AG04449 (cell line): ENCODE results near the gene AHRR.

ENCODE experiments used
- CTCF ChIA-PET: fragments of 350-600 bp; formaldehyde crosslinking; extraction: SDS; loops from one replicate; lab custom pipeline; 2021; ENCODE audit warnings: antibody characterized with exemption; lab: Yijun Ruan, JAX
- POLR2A ChIA-PET: fragments of 400-600, 350-600 bp; formaldehyde crosslinking; extraction: SDS; loops from one replicate; lab custom pipeline; 2020; ENCODE audit warnings: antibody characterized with exemption, inconsistent platforms; lab: Yijun Ruan, JAX
- DNase-seq: peaks from one replicate; pipeline ENCODE4 v3.0.0-alpha.2; 2010; ENCODE audit warnings: low read depth, low spot score
- H3K4me3 ChIP-seq: 2 replicates; pipeline ENCODE4 v1.5.1; 2011; ENCODE audit warnings: low read depth, mild to moderate bottlenecking, control low read depth, low read length
- CTCF ChIP-seq: IDR thresholded peaks from one replicate; pipeline ENCODE4 v1.5.1; 2011; ENCODE audit warnings: mild to moderate bottlenecking, moderate library complexity, low read length, control low read depth, inconsistent platforms; ENCODE audit not compliant: insufficient read depth; ENCODE audit errors: missing control alignments

AHRR gene

DNA sequence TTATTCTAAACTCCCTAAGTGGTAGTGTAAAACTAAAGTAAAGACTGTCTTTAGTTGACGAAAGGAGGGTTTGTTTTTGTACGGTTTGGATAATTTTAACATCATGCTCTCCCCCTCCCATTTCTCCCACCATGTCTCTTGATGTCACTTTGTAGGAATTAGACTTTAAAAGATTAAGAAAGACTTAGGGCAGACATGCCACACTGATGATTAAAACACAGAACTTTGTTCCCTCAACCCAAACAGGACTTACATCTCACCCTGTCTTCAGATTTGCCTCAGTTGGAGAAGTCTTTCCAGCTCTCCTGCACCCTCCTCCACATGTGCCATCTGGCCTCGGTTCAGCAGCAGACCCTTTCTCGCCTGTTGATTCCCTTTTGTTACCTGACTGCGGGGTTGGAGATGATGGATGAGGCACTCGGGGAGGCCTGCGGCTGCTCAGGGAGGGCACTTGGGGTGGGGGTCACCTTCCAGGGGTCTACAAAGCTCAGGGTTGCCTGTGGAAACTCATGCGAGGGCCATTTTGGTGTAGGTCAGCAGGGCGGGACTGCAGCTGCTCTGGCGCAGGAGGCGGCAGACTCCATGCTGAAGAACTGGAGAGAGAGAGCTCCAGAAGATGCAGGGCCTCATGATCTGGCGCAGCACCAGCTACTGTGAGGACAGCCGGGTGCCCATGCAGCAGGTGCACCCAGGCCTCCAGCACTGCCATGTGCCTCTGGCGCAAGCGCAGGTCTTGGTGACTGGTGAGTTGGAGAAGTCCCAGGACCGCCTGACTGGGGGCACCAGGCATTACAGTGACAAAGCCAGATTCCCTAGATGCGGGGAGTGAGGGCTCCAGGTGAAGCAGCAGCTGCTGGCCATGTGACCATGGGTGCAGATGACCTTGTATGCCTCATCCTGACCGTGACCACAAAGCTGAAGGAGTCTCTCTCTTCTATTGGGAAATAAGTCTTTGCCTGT, 96.9 kb downstream of the AHRR start:
- DNase-seq: no peak
- POLR2A ChIA-PET: interaction anchor here (1.2 kb wide), 1 partner anchor 19 kb away, joined by 3 read pairs; no protein-coding TSS in a partner anchor
- TF ChIP-seq CTCF: no peak
- H3K4me3 ChIP-seq: no peak overlapping the region
- CTCF ChIA-PET: interaction anchor here (0.9 to 2.5 kb wide), 12 partner anchors 9 to 230 kb away, joined by 3 to 8 read pairs (median 4); no protein-coding TSS in a partner anchor

DNA sequence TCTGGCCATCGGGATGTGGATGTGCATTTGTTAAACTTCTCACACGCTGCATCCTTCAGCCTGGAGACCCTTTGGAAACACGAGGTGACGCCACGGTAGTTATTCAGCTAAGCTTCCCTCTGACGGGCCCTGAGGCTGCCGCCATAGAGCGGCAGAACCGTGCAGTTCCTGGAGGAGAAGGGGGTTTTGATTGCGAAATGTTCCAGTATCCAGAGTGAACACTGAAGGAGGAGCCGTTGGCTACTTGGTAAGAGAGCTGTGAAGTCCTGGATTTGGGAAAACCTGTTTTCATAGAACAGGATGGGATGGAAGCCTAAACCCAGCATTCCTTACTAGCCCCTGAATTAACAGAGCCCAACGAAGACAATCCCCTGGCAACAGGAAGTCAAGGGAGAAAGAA, 98.5 kb downstream of the AHRR start:
- H3K4me3 ChIP-seq: no peak overlapping the region
- CTCF ChIA-PET: interaction anchor here (0.7 to 1.5 kb wide), 4 partner anchors 11 to 102 kb away, joined by 3 to 4 read pairs (median 4); no protein-coding TSS in a partner anchor
- TF ChIP-seq CTCF: no peak
- no peak for DNase-seq
- POLR2A ChIA-PET: no interaction called here

DNA sequence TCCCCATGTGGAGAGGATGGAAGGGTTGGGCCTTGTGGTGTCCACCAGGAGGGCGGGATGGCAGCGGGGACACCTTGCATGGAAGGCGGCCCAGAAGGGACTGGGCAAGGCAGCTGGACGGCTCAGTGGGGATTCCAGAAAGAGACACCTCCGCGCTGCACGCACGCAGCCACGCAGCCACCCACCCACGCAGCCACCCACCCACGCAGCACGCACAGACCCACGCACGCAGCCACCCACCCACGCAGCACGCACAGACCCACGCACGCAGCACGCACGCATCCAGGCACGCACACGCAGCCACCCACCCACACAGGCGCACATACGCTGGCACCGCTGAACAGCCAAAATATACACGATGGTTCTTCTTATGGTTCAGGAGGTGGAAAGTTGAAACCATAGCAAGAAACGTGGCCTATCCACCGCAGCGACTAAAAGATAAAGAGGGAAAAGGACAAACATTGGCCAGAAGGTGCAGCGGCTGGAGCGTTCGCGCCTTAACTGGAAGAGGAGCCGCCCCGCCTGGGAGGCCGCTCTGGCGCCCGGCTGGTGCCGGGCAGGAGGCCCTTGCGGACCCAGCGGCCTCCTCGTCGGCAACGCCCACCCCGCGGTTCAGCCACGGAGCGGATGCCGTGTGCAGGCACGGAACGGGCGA, 99.2 kb downstream of the AHRR start:
- no peak overlapping the region for H3K4me3 ChIP-seq
- no peak for DNase-seq
- TF ChIP-seq CTCF: no peak
- ChIA-PET CTCF (interaction anchor here (0.7 to 0.9 kb wide), 2 partner anchors 14 to 103 kb away, joined by 3 to 4 read pairs; no protein-coding TSS in a partner anchor), POLR2A (no interaction called here)

GRCh38 chr5:421287-421880, 99.9 kb downstream of the AHRR start:
- no peak overlapping the region for H3K4me3 ChIP-seq
- TF ChIP-seq CTCF: no peak
- no peak for DNase-seq
- ChIA-PET CTCF (no interaction called here), POLR2A (no interaction called here)

- H3K4me3 ChIP-seq: no peak overlapping the region
- no peak for DNase-seq
- ChIA-PET CTCF (no interaction called here), POLR2A (no interaction called here)
- no peak for TF ChIP-seq CTCF
Observed at GRCh38 chr5:421901-422300, 100.4 kb downstream of the AHRR start.
